K562 (cell line): Measurements from ENCODE around the gene FIS1. TPM values are rescaled to one million over a fixed set of nuclear protein-coding genes. Genes with fewer than 3 reads are reported as not detected.

Experiments used
- ATAC-seq: fragments of 200-7000 bp; cut with Tn5 transposase; 3 replicates; pipeline ENCODE4 v1.9.1; 2020; ENCODE audit warnings: moderate library complexity
- BruUV-seq: library from RNA; stranded (reverse); fragments of 400-500 nt; replicated peaks from 2 replicates; lab custom pipeline; 2021; lab: Mats Ljungman, UMichigan
- CTCF ChIA-PET: fragments of 300-600 bp; formaldehyde crosslinking; extraction: SDS; loops from one replicate; lab custom pipeline; 2021; ENCODE audit warnings: low intra/inter-chr PET ratio; lab: Yijun Ruan, JAX
- POLR2A ChIA-PET: fragments of 300-600, 350-650 bp; sonication (Branson Sonifier 250); formaldehyde crosslinking; extraction: SDS; loops from one replicate; lab custom pipeline; 2021; ENCODE audit warnings: antibody characterized with exemption, inconsistent platforms; lab: Yijun Ruan, JAX
- DNase-seq, 4 experiments: peaks; one replicate each; pipeline versions ENCODE4 v3.0.0 to v3.0.0-alpha.2; 2011 to 2018; ENCODE audit warnings: low spot score in 3 of 4, mixed read lengths in 3 of 4; ENCODE audit errors: extremely low read depth in 1 of 4
- FAIRE-seq: peaks from 2 replicates; lab custom pipeline; 2011; peaks lifted over from hg19 to GRCh38; lab: Jason Lieb, UNC
- H2AFZ ChIP-seq: 2 replicates; pipeline ENCODE4 v1.6.0; 2011; ENCODE audit warnings: low read depth, low read length, control low read depth, inconsistent platforms
- H3K27ac ChIP-seq: fragments of 200-600 bp; 3 replicates; pipeline ENCODE4 v1.8.0; 2011; ENCODE audit warnings: low read depth, mild to moderate bottlenecking, control low read depth, inconsistent platforms, low read length, moderate library complexity, mixed read lengths; ENCODE audit errors: extremely low read depth
- H3K27me3 ChIP-seq, 2 experiments: fragments of 300-600 bp in 1 of 2; 2 replicates in 1 of 2; 3 replicates in 1 of 2; pipeline versions ENCODE4 v1.6.0 to v1.8.0; 2011; ENCODE audit warnings: inconsistent platforms in 2 of 2, low read length in 2 of 2, mild to moderate bottlenecking in 1 of 2, mixed read lengths in 1 of 2, moderate library complexity in 1 of 2; ENCODE audit not compliant: control insufficient read depth in 2 of 2, insufficient read depth in 2 of 2
- H3K36me3 ChIP-seq: fragments of 300-600 bp; 3 replicates; pipeline ENCODE4 v1.8.0; 2011; ENCODE audit warnings: mild to moderate bottlenecking, low read length, inconsistent platforms; ENCODE audit not compliant: control insufficient read depth, insufficient read depth
- H3K4me1 ChIP-seq, 2 experiments: fragments of 200-600 bp in 1 of 2; replicated peaks in 1 of 2; 2 replicates in 1 of 2; 3 replicates in 1 of 2; pipeline versions ENCODE4 v1.5.1 to v1.8.0; 2011; ENCODE audit warnings: inconsistent platforms in 2 of 2, low read length in 2 of 2, mild to moderate bottlenecking in 1 of 2, mixed read lengths in 1 of 2, moderate library complexity in 1 of 2; ENCODE audit not compliant: control insufficient read depth in 2 of 2, insufficient read depth in 2 of 2
- H3K4me2 ChIP-seq: 2 replicates; pipeline ENCODE4 v1.6.1; 2011; ENCODE audit warnings: low read length, control low read depth, inconsistent platforms, mixed read lengths; ENCODE audit not compliant: insufficient read depth
- H3K4me3 ChIP-seq: fragments of 200-600 bp; sonication (generic), shearing (Covaris generic); 2 replicates; pipeline ENCODE4 v1.5.1; 2016; ENCODE audit warnings: control low read depth, inconsistent platforms
- H3K79me2 ChIP-seq: fragments of 200-600 bp; 3 replicates; pipeline ENCODE4 v1.8.0; 2011; ENCODE audit warnings: low read length, inconsistent platforms; ENCODE audit not compliant: control insufficient read depth, insufficient read depth
- H3K9ac ChIP-seq, 2 experiments: 2 replicates each; pipeline versions ENCODE4 v1.6.0 to v1.6.1; 2011; ENCODE audit warnings: low read depth in 2 of 2, low read length in 2 of 2, control low read depth in 1 of 2, inconsistent platforms in 1 of 2, mild to moderate bottlenecking in 1 of 2, mixed read lengths in 1 of 2; ENCODE audit not compliant: insufficient read depth in 1 of 2
- H3K9me1 ChIP-seq: one replicate; pipeline ENCODE4 v1.6.0; 2011; ENCODE audit warnings: inconsistent platforms, mild to moderate bottlenecking, low read length, moderate library complexity; ENCODE audit not compliant: control insufficient read depth, insufficient read depth
- H3K9me3 ChIP-seq: replicated peaks from 2 replicates; pipeline ENCODE4 v1.5.1; 2011; ENCODE audit warnings: low read depth, low read length, inconsistent platforms; ENCODE audit not compliant: control insufficient read depth, insufficient read depth
- H4K20me1 ChIP-seq: replicated peaks from 2 replicates; pipeline ENCODE4 v1.6.1; 2011; ENCODE audit warnings: low read length, inconsistent platforms, mixed read lengths; ENCODE audit not compliant: control insufficient read depth, insufficient read depth
- CBX8 ChIP-seq: fragments of 200-600 bp; sonication (generic); IDR thresholded peaks from 2 replicates; pipeline ENCODE4 v1.6.1; 2012; ENCODE audit warnings: borderline replicate concordance, mixed run types, low read depth, mild to moderate bottlenecking, moderate library complexity, mixed read lengths, low read length, control low read depth, inconsistent platforms; ENCODE audit not compliant: poor library complexity, severe bottlenecking; ENCODE audit errors: extremely low read depth
- CCAR2 ChIP-seq: fragments of 200-400 bp; formaldehyde crosslinking; IDR thresholded peaks from 2 replicates; pipeline ENCODE4 v1.6.1; 2017; ENCODE audit warnings: mild to moderate bottlenecking, low read depth, low read length
- E2F5 ChIP-seq: sonication (generic); formaldehyde crosslinking; IDR thresholded peaks from 2 replicates; pipeline ENCODE4 v1.8.0; 2022; ENCODE audit warnings: mild to moderate bottlenecking, missing genetic modification reagents
- HMGN3 ChIP-seq: IDR thresholded peaks from 2 replicates; pipeline ENCODE4 v1.6.1; 2011; ENCODE audit warnings: borderline replicate concordance, low read depth, mild to moderate bottlenecking, mixed read lengths, low read length; ENCODE audit not compliant: insufficient read length; ENCODE audit errors: extremely low read depth
- HNRNPH1 ChIP-seq: fragments of 200-400 bp; formaldehyde crosslinking; optimal IDR thresholded peaks from 2 replicates; pipeline ENCODE3; 2017; ENCODE audit warnings: low read depth, mild to moderate bottlenecking, low read length, moderate library complexity
- NCOA1 ChIP-seq: fragments of 450-650 bp; IDR thresholded peaks from 2 replicates; pipeline ENCODE4 v1.6.1; 2016; ENCODE audit warnings: low read depth
- RBM17 ChIP-seq: fragments of 200-400 bp; formaldehyde crosslinking; IDR thresholded peaks from 2 replicates; pipeline ENCODE4 v1.6.1; 2017; ENCODE audit warnings: low read depth, mild to moderate bottlenecking, low read length, borderline replicate concordance
- RBM25 ChIP-seq: fragments of 200-400 bp; formaldehyde crosslinking; IDR thresholded peaks from 2 replicates; pipeline ENCODE4 v1.6.1; 2018; ENCODE audit warnings: low read length, low read depth, moderate library complexity; ENCODE audit not compliant: severe bottlenecking
- TBL1XR1 ChIP-seq, 2 experiments: IDR thresholded peaks; 2 replicates each; pipeline ENCODE4 v1.6.1; 2012; ENCODE audit warnings: improper control_type of control experiment in 2 of 2, low read length in 2 of 2, mild to moderate bottlenecking in 1 of 2
- TCF3 ChIP-seq: sonication (generic); formaldehyde crosslinking; IDR thresholded peaks from 2 replicates; pipeline ENCODE4 v1.4.0; 2020; ENCODE audit warnings: mild to moderate bottlenecking, missing genetic modification reagents
- TCF7L2 ChIP-seq: fragments of 150-350 bp; IDR thresholded peaks from 2 replicates; pipeline ENCODE4 v1.6.1; 2016; ENCODE audit warnings: low read depth, mild to moderate bottlenecking, low read length, moderate library complexity
- XRCC4 ChIP-seq: IDR thresholded peaks from one replicate; pipeline ENCODE4 v1.6.1; 2011; ENCODE audit not compliant: insufficient read depth, insufficient read length; ENCODE audit errors: extremely low read depth
- ZC3H4 ChIP-seq: sonication (generic); formaldehyde crosslinking; IDR thresholded peaks from 2 replicates; pipeline ENCODE4 v1.9.0; 2021; ENCODE audit warnings: missing genetic modification reagents, borderline replicate concordance
- ZMIZ1 ChIP-seq, 2 experiments: fragments of 150-350 bp in 1 of 2; IDR thresholded peaks; 2 replicates each; pipeline ENCODE4 v1.6.1; 2012 to 2016; ENCODE audit warnings: low read depth in 2 of 2, low read length in 2 of 2, mild to moderate bottlenecking in 1 of 2, moderate library complexity in 1 of 2
- ZNF311 ChIP-seq: fragments of 250-450 bp; sonication (Bioruptor Pico); IDR thresholded peaks from 2 replicates; pipeline ENCODE4 v1.4.0; 2020; ENCODE audit warnings: mild to moderate bottlenecking, moderate library complexity
- ZNF445 ChIP-seq: fragments of 250-450 bp; sonication (Bioruptor Pico); IDR thresholded peaks from 2 replicates; pipeline ENCODE4 v1.4.0; 2020; ENCODE audit warnings: low read depth, mild to moderate bottlenecking, moderate library complexity
- whole genome bisulfite sequencing: fragments of 100-300 bp; shearing (Covaris generic); methylation state at CpG from one replicate; pipeline ENCODE4 v1.1.6; 2016; ENCODE audit warnings: low coverage, mixed read lengths; ENCODE audit not compliant: insufficient coverage; ENCODE audit errors: missing lambda C conversion rate; 5-methylcytosine and 5-hydroxymethylcytosine counted together
- in situ Hi-C: fragments of 300-500 bp; cut with MboI; formaldehyde crosslinking; loops from 4 replicates; pipeline ENCODE4 v1.15.0; 2018; ENCODE audit warnings: inconsistent platforms, mixed read lengths
- intact Hi-C: fragments of 100-400 bp; cut with micrococcal nuclease; formaldehyde crosslinking; loops from 2 replicates; pipeline ENCODE4 v1.14.2; 2022
- polyA plus RNA-seq, 8 experiments: library from polyadenylated mRNA; depleted of rRNA in 4 of 8; stranded (reverse) in 5 of 8; unstranded in 3 of 8; fragments of >200 nt; fragmentation: Nextera tagmentation in 2 of 8; fragmentation: Illumina TruSeq in 1 of 8; extraction: Ambion mirVana in 2 of 8; extraction: Trizol in 1 of 8; gene quantifications; 2 replicates each; pipeline versions ENCODE4 v1.2.1 to v1.2.3, GENCODE V29; 2011 to 2014; ENCODE audit warnings: inconsistent platforms in 1 of 8, missing spikeins in 1 of 8
- total RNA-seq, 7 experiments: library from RNA; depleted of rRNA in 6 of 7; stranded (reverse); fragments of >200 nt in 6 of 7; fragmentation: Illumina TruSeq in 2 of 7; extraction: Trizol in 2 of 7; gene quantifications; 2 replicates each; pipeline versions ENCODE4 v1.2.1 to v1.2.3, GENCODE V29; 2011 to 2021; ENCODE audit warnings: low replicate concordance in 1 of 7

FIS1 gene
- total and polyA plus RNA-seq, 9 of the 15 experiments (the other 6 are each of a cell fraction or from before 2014, with no cell fraction given) = 86.0 to 257 (median 144) TPM

- TF ChIP-seq ZMIZ1 (IDR thresholded peaks at IDR 0.05; ENCODE audit: low read depth in 2 of 2, low read length in 2 of 2) = no peak
- TF ChIP-seq ZNF311 (CRISPR knock-in tag) = no peak
- no peak for TF ChIP-seq XRCC4
- TF ChIP-seq TCF7L2 = no peak
- TF ChIP-seq TCF3 = no peak
Observed at GRCh38 chr7:101216001-101216859, 28.7 kb downstream of the FIS1 start (continued).

GRCh38 chr7:101212014-101212413, 32.9 kb downstream of the FIS1 start:
- H2AFZ ChIP-seq = no peak overlapping the region
- in situ Hi-C loops = no loop called here
- peaks cover 73% of the 10 kb centered on the region; the same call in 2 of the 3 replicates for H3K36me3 ChIP-seq
- H3K9me3 ChIP-seq = no peaks in the 10 kb centered on the region
- ATAC-seq (no peak), FAIRE-seq (no peak), DNase-seq (no peak)
- no peak overlapping the region; a peak in 1 of 4 replicates for H3K9ac ChIP-seq
- intact Hi-C loops = no loop called here
- no peaks in the 10 kb centered on the region for H4K20me1 ChIP-seq
- no peak overlapping the region for H3K27ac ChIP-seq
- no peak overlapping the region for H3K4me3 ChIP-seq
- H3K79me2 ChIP-seq = peaks cover 14% of the 10 kb centered on the region
- no peak overlapping the region for H3K4me2 ChIP-seq
- 96% methylated on average over 4 of the region's 8 CpGs for WGBS
- ChIA-PET CTCF (no interaction called here), POLR2A (no interaction called here)
- H3K4me1 ChIP-seq = peaks cover 10 to 37% of the 10 kb centered on the region in 2 experiments
- BruUV-seq = no TSS peak
- no peaks in the 10 kb centered on the region for H3K9me1 ChIP-seq
- no peaks in the 10 kb centered on the region for H3K27me3 ChIP-seq
- no peak for TF ChIP-seq CBX8
- TF ChIP-seq RBM17 = no peak
- TF ChIP-seq E2F5 (CRISPR knock-in tag) = no peak
- TF ChIP-seq RBM25 = no peak
- TF ChIP-seq ZC3H4 (CRISPR knock-in tag) = no peak
- no peak for TF ChIP-seq HMGN3
- TF ChIP-seq HNRNPH1 = no peak
- TF ChIP-seq TBL1XR1 (IDR thresholded peaks at IDR 0.05; ENCODE audit: low read length in 2 of 2) = no peak
- no peak for TF ChIP-seq CCAR2
- TF ChIP-seq ZNF445 = no peak
- TF ChIP-seq NCOA1 = no peak
